Kidney capillary endothelial cell (primary cell): Measurements from ENCODE around the gene B4GALT5.
"Not testable (repeated sequence)": the region's sequence is repeated elsewhere in the genome, so short reads cannot be mapped to it uniquely, and the experiment has no call there.

ENCODE experiments used
- DNase-seq: peaks from one replicate; pipeline ENCODE4 v3.0.0-alpha.2; 2018; ENCODE audit warnings: low spot score

B4GALT5 gene

GRCh38 chr20:49629606-49630005 lies 84.1 kb downstream of the B4GALT5 start:
- DNase-seq: no peak

- not testable (repeated sequence) for DNase-seq
Observed at GRCh38 chr20:49628280-49628679, 85.4 kb downstream of the B4GALT5 start.

- DNase-seq: no peak
Observed at GRCh38 chr20:49627329-49627761, 86.3 kb downstream of the B4GALT5 start.

- DNase-seq: not testable (repeated sequence)
Observed at GRCh38 chr20:49624988-49625387, 88.7 kb downstream of the B4GALT5 start.

- DNase-seq: no peak
Observed at GRCh38 chr20:49624317-49624716, 89.4 kb downstream of the B4GALT5 start.

GRCh38 chr20:49622243-49622642 lies 91.4 kb downstream of the B4GALT5 start:
- DNase-seq: no peak

GRCh38 chr20:49620364-49621240 lies 93.1 kb downstream of the B4GALT5 start:
- DNase-seq: no peak

GRCh38 chr20:49619113-49620048 lies 94.3 kb downstream of the B4GALT5 start:
- no peak for DNase-seq

- DNase-seq: no peak
Observed at GRCh38 chr20:49618289-49618688, 95.4 kb downstream of the B4GALT5 start.

- DNase-seq: not testable (repeated sequence)
Observed at GRCh38 chr20:49617394-49617793, 96.3 kb downstream of the B4GALT5 start.

GRCh38 chr20:49616154-49617007 lies 97.3 kb downstream of the B4GALT5 start:
- DNase-seq: no peak

DNA sequence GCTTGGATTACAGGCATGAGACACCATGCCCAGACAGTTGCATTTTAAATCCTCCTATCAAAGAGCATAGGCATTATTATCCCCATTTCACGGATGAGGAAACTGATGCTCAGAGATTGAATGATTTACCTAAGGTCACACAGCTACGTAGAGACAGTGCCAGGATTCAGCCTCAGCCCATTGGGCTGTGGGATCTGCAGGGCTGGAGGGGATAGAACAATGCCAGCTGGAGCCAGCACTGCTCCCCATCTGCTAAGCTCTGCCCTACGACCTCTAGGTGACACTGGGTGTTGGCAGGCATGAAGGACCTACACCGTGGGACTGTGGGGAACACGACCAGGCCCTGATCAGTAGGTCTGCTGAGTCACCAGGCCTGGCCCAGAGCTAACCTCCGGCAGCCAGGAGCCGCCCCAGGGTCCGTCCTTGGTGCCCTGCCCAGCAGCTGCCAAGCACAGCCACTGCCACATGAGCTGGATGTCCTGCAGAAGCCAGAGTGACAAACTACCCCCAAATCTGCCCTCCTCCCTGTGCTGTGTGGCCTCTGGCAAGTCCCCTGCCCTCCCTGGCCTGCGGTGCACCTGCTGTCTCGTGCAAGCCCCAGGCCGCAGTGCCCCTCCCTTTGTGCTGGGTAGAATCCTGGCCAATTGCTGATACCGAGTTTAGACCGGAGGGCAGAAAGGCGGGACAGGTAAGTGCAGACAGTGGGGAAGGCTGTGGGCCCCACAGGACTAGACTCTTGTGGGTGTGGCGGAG lies 98.1 kb downstream of the B4GALT5 start:
- DNase-seq: no peak

- DNase-seq: not testable (repeated sequence)
Observed at GRCh38 chr20:49615051-49615400, 98.7 kb downstream of the B4GALT5 start.

DNA sequence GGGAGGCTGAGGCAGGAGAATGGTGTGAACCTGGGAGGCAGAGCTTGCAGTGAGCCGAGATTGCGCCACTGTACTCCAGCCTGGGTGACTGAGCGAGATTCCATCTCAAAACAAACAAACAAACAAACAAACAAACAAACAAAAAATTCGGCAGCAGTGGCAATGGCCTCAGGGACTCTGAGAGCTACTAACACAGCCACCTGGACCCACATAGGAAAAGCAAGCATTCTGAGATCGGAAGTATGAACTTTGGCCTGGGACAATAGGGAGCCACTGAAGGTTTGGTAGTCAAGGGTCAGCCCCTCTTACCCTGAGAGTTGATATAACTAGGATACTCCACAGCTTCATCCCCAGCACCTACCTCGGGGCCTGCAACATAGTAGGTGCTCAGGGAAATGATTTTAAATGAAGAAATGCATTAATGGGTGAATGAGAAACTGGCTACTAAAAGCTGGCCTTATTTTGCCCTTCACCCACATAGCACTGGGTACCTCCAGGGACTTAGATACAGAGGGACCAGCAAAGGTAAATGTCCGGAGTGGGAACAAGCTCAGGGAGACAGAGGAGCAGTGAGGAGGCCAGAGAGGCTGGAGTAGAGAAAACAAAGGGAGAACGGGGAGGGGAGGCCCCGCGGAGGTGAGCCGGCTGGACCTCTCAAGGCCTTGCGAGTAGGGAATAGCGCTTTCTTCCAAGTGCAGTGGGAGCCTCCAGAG lies 99.2 kb downstream of the B4GALT5 start:
- DNase-seq: no peak

DNA sequence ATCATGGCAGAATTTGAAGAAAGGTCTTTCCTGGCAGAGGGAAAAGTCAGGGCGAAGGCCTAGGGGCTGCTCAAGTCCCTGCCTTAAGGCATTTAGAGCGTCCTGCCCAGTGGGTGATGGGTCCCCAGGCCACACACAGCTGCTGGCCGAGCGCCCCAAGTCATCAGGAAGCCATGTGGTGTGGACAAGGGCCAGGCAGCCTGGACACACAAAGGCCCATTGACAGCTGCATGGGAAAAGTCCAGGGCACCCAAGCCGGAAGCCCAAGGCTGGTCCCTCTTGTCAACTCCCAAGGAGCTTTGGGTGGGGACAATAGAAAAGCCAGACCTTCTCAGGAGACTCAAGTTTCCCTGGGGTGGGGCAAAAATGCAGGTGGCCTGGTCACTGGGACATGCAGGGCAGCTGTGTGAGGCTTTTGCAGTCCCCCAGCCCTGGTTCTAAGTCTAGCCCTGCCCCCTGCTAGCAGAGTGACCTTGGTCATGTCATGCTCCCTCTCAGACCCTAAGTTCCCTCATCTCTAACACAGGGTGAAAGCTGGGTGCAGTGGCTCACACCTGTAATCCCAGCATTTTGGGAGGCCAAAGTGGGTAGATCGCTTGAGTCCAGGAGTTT lies 101.4 kb downstream of the B4GALT5 start:
- no peak for DNase-seq

DNA sequence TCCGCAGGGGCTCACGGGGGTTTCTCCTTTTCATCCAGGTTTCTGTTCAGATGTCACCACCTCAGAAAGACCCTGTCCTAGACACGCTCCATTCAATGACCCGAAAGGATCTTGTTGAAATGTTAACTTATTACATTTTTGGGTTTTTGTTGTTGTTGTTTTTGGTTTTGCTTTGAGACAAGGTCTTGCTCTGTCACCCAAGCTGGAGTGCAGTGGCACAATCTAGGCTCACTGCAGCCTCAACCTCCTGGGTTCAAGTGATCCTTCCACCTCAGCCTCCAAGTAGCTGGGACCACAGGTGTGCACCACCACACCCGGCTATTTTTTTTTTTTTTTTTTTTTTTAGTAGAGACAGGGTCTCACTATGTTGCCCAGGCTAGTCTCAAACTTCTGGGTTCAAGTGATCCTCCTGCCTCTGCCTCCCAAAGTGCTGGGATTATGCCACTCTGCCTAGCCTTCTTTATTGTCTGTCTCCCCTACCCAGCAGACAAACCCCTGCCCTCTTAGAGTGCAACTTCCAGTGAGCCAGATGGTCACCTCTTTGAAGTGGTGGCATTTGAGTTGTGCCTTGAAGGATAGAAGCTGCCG lies 102.0 kb downstream of the B4GALT5 start:
- not testable (repeated sequence) for DNase-seq

GRCh38 chr20:49610691-49611538 lies 102.8 kb downstream of the B4GALT5 start:
- peak; percentile 63 for DNase-seq
